KG1 (cell line): ENCODE data around the gene IL4.
"Not testable (repeated sequence)": the region's sequence is repeated elsewhere in the genome, so short reads cannot be mapped to it uniquely, and the experiment has no call there.

Source experiments
- DNase-seq: peaks from one replicate; lab custom pipeline; 2025; lab: John Stamatoyannopoulos, UW

IL4 gene

GRCh38 chr5:132673939-132674630 is at the start of gene IL4:
IL4 (plus strand) TSS chr5:132673989; CDS start chr5:132674051, 62 bp downstream.
- DNase-seq: no peak

- no peak for DNase-seq
Observed at GRCh38 chr5:132627470-132627869, 46.3 kb upstream of the IL4 start.

- DNase-seq: no peak
Observed at GRCh38 chr5:132628814-132629213, 45.0 kb upstream of the IL4 start.

DNA sequence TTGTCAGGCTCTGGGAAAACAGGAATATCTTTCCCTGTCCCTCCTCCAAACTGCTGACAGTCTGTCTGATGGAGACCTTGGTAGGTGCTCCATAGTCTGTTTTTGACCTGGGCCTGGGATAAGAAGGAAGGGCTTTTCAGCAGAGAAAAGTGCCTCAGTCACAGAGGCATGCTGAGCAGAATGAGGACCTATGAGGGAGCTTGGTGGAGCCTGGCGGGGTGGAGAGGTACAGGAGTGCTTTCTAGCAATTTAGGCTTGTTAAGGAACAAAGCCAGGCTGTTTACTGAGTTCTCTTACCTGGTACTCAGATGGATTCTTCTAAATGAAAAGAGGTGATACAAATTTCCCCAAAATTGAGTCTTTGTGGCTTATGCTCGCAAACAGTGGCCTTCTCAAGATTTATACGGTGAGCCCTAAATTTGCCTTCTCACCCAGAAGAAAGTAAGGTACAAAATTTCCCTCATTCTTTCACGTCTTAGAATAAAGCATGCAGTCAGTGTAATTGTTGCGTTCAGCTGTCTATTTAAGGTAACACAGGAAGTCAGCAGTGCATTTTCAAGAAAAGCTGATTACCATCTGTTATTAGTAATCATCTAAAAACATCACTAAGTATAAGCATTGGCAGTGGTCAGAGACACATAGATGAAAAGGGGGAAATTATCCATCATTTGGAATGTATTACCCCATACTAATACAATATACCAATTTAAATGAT is 44.4 kb upstream of the IL4 start:
- no peak for DNase-seq

DNA sequence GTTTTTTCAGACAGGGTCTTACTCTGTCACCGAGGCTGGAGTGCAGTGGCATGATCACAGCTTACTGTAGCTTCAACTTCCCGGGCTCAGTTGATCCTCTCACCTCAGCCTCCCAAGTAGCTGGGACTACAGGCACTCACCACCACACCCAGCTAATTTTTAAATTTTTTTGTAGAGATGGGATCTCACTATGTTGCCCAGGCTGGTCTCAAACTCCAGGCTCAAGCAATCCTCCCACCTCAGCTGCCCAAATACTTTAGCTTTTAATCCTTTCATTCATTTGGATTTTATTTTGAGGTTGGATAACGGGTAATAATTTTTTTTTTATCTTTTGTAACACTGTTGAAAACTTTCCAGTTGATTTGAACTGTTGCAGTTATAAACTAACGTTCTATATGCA is 40.2 kb upstream of the IL4 start:
- DNase-seq: not testable (repeated sequence)

- no peak for DNase-seq
Observed at GRCh38 chr5:132635873-132636272, 37.9 kb upstream of the IL4 start.

- no peak for DNase-seq
Observed at GRCh38 chr5:132637241-132637640, 36.5 kb upstream of the IL4 start.

GRCh38 chr5:132639706-132640130 is 34.1 kb upstream of the IL4 start:
- no peak for DNase-seq

GRCh38 chr5:132640613-132641012 is 33.2 kb upstream of the IL4 start:
- DNase-seq: no peak

DNA sequence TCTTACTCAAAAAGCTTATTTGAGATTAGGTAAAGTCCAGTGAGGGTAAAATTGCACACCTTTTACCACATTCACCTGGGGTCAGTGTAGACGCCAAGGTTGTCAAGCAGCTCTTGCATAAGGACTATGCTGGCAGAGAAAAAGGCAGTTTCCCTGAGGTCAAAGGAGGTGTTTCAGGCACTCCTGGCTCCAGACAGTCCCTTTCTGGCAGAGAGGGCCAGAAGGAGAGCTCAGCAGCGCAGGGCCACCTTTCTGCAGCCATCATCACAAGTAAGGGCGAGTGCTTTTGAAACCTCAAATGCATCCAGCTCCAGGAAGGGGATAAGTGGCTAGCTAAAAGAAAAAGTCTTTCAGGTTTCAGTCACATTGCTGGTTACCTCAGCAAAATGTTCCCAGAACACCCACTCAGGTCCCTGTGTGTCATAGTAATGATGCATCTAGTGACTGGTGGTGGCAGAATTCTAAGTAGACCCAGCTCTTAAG is 32.5 kb upstream of the IL4 start:
- DNase-seq: no peak

- DNase-seq: no peak
Observed at GRCh38 chr5:132641841-132642240, 31.9 kb upstream of the IL4 start.

DNA sequence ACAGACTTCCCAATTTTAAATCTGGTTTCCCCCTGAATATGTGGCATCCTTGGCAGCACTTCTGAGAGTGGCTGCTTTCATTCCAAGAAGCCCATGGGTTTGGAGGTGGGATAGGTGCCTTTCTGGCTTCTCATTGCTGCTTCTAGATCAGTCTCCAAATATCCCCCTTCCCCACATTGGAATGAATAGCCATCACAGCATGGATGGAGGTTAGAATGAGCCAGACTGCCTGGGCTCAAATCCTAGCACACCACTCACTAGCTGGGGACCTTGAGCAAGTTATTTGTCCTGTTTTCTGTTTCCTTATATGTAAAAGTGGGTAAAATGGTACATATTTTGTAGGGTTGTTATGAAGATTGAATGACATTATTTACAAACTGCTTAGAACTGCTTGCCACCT is 29.6 kb upstream of the IL4 start:
- DNase-seq: no peak

- no peak for DNase-seq
Observed at GRCh38 chr5:132646583-132647266, 27.1 kb upstream of the IL4 start.

DNA sequence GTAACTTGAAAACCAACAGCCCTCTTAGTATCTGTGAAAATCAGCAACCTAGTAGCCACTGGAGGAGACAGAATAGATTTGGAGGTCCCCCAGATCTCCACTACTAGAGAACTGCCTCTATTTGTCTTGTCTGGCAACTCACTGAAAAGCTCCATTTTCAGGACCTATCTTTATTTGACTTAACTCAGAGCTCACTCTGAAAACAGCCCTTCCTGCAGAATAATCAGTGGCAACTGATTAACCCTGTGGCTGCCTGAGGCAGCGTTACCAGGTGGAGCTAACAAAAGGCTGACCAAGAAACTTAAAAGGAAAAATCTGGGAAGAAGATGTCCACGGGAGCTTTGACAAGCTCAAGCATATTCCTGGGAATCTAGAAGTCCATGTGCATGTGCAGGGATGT is 26.3 kb upstream of the IL4 start:
- no peak for DNase-seq

DNA sequence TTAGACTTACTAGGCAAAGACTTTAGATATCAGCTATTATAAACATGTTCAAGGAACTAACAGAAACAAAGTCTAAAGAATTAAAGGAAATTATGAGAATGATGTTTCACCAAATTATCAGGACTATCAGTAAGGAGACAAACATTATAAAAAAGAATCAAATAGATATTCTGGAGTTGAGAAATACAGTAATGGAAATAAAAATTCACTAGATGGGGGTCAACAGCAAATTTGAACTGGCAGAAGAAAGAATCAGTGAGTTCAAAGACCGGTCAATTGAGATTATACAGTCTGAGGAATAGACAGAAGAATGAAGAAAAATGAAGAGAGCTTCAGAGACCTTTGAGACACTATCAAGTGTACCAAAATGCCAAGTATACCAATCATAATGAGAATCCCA is 25.4 kb upstream of the IL4 start:
- DNase-seq: no peak

GRCh38 chr5:132651838-132652469 is 21.8 kb upstream of the IL4 start:
- no peak for DNase-seq

DNA sequence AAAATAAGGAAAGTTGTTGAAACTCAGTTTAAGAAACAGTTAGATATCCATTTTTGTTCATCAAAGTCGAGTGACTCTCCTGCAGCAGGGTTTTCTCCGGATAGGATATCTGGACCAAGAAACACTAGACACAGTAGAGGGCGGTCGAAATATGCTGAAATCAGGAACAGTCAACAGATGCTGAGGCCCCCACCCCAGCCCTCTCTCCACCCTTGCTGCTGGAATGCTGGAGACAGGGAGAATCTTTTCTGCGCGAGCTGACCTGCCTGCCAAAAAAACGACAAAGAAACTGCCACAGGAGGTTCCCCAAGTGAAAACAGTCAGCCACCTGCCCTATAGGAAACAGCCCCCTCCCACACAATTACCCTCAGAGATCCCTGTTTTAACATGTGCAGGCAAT is 20.1 kb upstream of the IL4 start:
- DNase-seq: no peak

DNA sequence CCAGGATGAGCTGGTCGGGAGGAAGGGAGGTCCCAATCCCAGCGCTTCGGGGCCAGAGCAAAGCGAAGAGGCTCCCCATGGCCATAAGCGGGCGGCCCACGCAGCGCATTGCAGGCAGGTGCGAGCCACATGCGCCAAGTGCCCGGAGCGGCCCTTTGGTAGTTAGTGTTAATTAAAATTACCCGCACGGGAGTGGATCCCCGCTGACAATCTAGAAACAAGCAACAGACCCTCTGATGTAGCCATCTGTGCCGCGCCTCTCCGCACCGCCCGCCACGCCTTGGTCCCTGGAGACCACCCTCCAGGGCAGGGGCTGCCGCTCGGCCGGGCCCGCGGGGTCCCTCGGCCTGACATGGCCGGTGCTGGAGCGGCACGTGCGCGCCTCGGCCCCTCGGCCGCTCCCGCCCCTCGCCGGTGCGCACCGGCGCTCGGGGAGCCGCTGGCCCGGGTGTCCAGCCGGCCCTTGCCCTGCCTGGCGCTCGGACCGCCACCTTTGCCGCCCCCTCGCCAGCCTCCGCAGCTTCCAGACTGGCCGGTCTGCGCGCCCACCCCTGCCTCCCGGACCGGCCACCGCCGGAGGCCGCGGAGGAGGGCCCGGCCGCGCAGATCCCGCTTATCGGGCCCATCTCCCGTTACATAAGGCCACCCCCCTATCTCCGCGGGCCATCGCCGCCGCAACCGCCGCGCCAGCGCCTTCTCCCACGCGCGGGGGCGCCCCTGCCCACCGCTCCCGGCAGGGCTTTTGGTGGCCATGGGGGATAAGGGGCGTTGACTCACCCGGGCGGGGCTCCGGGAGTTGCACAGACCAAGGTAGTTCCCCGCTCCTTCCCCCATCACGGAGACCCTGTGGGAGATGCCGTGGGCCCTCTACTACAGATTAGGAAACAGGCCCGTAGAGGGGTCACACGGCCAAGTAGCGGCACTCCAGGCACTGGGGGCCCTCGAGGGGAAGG is 17.7 kb upstream of the IL4 start:
- no peak for DNase-seq

GRCh38 chr5:132656774-132657355 is 16.9 kb upstream of the IL4 start:
- no peak for DNase-seq

DNA sequence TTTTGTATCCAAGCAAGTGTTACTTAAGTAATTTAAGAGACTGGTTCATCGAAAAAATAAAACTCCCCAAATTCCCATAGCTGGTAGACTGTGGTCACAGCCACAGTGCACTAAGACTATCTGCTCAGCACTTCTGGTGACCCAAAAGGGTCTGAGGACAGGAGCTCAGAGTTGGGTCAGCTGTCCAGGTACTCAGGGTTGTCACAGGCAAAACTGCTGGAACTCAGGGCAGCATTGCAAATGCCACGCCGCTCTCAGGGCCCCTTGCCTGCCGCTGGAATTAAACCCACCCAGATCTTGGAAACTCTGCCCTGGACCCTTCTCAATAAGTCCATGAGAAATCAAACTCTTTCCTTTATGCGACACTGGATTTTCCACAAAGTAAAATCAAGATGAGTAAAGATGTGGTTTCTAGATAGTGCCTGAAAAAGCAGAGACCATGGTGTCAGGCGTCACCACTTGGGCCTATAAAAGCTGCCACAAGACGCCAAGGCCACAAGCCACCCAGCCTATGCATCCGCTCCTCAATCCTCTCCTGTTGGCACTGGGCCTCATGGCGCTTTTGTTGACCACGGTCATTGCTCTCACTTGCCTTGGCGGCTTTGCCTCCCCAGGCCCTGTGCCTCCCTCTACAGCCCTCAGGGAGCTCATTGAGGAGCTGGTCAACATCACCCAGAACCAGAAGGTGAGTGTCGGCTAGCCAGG is 16.0 kb upstream of the IL4 start, which contains the start of gene IL13:
TSS of gene IL13 (plus strand) at position 498 of the 705 bp plus-strand sequence. CDS start at position 512, 14 bp downstream.
- DNase-seq: no peak
